ENCODE results near the gene BTG2.

Gene BTG2

GRCh38 chr1:203342192-203342940, 37.0 kb downstream of the BTG2 start:
- DNase-seq (ENCODE audit: low spot score): peak; percentile 49

GRCh38 chr1:203343956-203344754, 38.8 kb downstream of the BTG2 start:
- DNase-seq (ENCODE audit: low spot score): no peak

- no peak for DNase-seq (ENCODE audit: low spot score)
Observed at GRCh38 chr1:203346060-203346768, 40.9 kb downstream of the BTG2 start.

- no peak for DNase-seq (ENCODE audit: low spot score)
Observed at GRCh38 chr1:203346769-203347102, 41.4 kb downstream of the BTG2 start.

GRCh38 chr1:203349166-203349565, 43.8 kb downstream of the BTG2 start:
- no peak for DNase-seq (ENCODE audit: low spot score)

GRCh38 chr1:203349773-203350524, 44.6 kb downstream of the BTG2 start:
- no peak for DNase-seq (ENCODE audit: low spot score)

GRCh38 chr1:203351037-203351625, 45.8 kb downstream of the BTG2 start, which contains the start of gene FMOD:
TSS of gene FMOD (minus strand) at chr1:203351122. CDS start at chr1:203348270, 2,852 bp downstream.
- no peak for DNase-seq (ENCODE audit: low spot score)

- no peak for DNase-seq (ENCODE audit: low spot score)
Observed at GRCh38 chr1:203353486-203353885, 48.2 kb downstream of the BTG2 start.

GRCh38 chr1:203354246-203354645, 48.9 kb downstream of the BTG2 start:
- DNase-seq (ENCODE audit: low spot score): no peak

- no peak for DNase-seq (ENCODE audit: low spot score)
Observed at GRCh38 chr1:203359010-203359571, 53.8 kb downstream of the BTG2 start.
